ENCODE data around the gene ADGRA1. TPM values are rescaled to one million over a fixed set of nuclear protein-coding genes. Genes with fewer than 3 reads are reported as not detected.
A peak's percentile ranks its signal among the peaks of the same experiment; 100 is the strongest.

The ADGRA1 gene
- total and polyA plus RNA-seq, 2 experiments from 2014 or later = 0.23 to 0.52 TPM

DNA sequence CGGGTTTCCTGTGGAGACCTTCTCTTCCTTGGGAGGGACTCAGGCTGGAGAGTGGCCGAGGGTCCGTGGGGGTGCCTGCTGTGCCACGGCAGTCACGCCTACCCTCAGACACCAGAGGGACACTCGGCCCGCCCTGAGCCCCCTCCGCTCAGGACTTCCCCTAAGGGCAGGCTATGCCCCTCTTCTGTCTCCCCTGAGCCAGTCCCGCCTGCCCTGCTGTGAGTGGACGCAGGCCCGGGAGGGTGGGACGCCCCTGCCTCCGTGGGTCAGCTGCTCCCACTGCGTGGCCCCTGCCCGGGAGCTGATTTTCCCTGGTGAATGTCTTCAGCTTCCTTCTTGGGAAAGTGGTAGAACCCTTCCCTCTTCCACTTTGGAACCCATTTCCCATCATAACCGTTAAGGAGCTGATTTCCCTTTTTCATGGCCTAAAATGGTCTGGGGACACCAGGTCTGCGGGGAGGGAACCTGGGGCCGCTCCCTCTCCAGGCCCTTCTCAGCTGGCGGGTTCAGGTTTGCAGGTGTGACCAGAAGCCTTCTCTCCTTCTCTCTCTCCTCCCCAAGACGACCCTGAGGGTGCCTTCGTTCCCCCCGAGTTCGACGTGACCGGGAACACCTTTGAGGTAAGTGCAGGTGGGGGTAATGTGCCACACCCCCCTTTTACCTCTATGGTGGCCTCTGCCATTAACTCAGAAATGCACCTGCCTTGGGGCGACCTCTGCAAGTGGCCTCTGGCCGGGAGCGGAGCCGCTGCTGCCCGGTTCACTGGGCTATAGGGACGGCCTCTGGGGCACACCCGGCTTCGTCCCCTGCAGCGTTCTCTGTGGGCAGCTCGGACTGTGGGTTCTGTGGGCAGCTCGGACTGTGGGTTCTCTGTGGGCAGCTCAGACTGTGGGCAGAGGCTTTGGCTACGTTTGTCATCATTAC, 80.2 kb downstream of the ADGRA1 start:
- Histone ChIP-seq H3K27ac (ENCODE audit: low read depth) (no peak overlapping the region), H3F3A (replicated peaks; ENCODE audit: low read depth) (no peaks in the 10 kb centered on the region), H3K4me3 (no peak overlapping the region), H3K36me3 (ENCODE audit: insufficient read depth) (no peaks in the 10 kb centered on the region; the same call in 1 of the 2 replicates), H2AFZ (no peak overlapping the region), H3K79me2 (replicated peaks; ENCODE audit: insufficient read depth) (no peaks in the 10 kb centered on the region), H3K4me1 (ENCODE audit: insufficient read depth) (no peaks in the 10 kb centered on the region; the same call in 1 of the 2 replicates), H3K4me2 (no peak overlapping the region), H4K20me1 (replicated peaks; ENCODE audit: insufficient read depth) (no peaks in the 10 kb centered on the region), H3K9me2 (ENCODE audit: insufficient read depth) (no peaks in the 10 kb centered on the region), H3K27me3 (ENCODE audit: insufficient read depth) (no peaks in the 10 kb centered on the region)
- ATAC-seq = no peak
- Mint-ChIP-seq H3K27ac (peak overlapping the region; percentile 45; the same call in 1 of the 2 replicates), H3K36me3 (ENCODE audit: low read depth) (peaks cover 14% of the 10 kb centered on the region; the same call in 2 of the 3 replicates), H3K27me3 (ENCODE audit: insufficient read depth, low read depth, poor library complexity) (peaks cover 8% of the 10 kb centered on the region), H3K9me3 (no peaks in the 10 kb centered on the region), H3K4me3 (no peak overlapping the region), H3K4me1 (peaks cover 6% of the 10 kb centered on the region)
- no peak for DNase-seq (ENCODE audit: low spot score)
- TF ChIP-seq, protein P1, sequence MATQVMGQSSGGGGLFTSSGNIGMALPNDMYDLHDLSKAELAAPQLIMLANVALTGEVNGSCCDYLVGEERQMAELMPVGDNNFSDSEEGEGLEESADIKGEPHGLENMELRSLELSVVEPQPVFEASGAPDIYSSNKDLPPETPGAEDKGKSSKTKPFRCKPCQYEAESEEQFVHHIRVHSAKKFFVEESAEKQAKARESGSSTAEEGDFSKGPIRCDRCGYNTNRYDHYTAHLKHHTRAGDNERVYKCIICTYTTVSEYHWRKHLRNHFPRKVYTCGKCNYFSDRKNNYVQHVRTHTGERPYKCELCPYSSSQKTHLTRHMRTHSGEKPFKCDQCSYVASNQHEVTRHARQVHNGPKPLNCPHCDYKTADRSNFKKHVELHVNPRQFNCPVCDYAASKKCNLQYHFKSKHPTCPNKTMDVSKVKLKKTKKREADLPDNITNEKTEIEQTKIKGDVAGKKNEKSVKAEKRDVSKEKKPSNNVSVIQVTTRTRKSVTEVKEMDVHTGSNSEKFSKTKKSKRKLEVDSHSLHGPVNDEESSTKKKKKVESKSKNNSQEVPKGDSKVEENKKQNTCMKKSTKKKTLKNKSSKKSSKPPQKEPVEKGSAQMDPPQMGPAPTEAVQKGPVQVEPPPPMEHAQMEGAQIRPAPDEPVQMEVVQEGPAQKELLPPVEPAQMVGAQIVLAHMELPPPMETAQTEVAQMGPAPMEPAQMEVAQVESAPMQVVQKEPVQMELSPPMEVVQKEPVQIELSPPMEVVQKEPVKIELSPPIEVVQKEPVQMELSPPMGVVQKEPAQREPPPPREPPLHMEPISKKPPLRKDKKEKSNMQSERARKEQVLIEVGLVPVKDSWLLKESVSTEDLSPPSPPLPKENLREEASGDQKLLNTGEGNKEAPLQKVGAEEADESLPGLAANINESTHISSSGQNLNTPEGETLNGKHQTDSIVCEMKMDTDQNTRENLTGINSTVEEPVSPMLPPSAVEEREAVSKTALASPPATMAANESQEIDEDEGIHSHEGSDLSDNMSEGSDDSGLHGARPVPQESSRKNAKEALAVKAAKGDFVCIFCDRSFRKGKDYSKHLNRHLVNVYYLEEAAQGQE (IDR thresholded peaks at IDR 0.05; ENCODE audit: unreplicated experiment) = no peak
- TF ChIP-seq CREB1 (CRISPR knock-in tag; IDR thresholded peaks at IDR 0.05; ENCODE audit: low read depth) (no peak), ZNF331 (CRISPR knock-in tag; IDR thresholded peaks at IDR 0.05; ENCODE audit: low read depth) (no peak), STAT1 (IDR thresholded peaks at IDR 0.05; ENCODE audit: unreplicated experiment) (no peak), EZH2phosphoT487 (IDR thresholded peaks at IDR 0.05; ENCODE audit: unreplicated experiment) (no peak)
- TF ChIP-seq, protein P2, sequence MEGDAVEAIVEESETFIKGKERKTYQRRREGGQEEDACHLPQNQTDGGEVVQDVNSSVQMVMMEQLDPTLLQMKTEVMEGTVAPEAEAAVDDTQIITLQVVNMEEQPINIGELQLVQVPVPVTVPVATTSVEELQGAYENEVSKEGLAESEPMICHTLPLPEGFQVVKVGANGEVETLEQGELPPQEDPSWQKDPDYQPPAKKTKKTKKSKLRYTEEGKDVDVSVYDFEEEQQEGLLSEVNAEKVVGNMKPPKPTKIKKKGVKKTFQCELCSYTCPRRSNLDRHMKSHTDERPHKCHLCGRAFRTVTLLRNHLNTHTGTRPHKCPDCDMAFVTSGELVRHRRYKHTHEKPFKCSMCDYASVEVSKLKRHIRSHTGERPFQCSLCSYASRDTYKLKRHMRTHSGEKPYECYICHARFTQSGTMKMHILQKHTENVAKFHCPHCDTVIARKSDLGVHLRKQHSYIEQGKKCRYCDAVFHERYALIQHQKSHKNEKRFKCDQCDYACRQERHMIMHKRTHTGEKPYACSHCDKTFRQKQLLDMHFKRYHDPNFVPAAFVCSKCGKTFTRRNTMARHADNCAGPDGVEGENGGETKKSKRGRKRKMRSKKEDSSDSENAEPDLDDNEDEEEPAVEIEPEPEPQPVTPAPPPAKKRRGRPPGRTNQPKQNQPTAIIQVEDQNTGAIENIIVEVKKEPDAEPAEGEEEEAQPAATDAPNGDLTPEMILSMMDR (conservative IDR thresholded peaks at IDR 0.05; ENCODE audit: low read depth in 2 of 2) = no peak

DNA sequence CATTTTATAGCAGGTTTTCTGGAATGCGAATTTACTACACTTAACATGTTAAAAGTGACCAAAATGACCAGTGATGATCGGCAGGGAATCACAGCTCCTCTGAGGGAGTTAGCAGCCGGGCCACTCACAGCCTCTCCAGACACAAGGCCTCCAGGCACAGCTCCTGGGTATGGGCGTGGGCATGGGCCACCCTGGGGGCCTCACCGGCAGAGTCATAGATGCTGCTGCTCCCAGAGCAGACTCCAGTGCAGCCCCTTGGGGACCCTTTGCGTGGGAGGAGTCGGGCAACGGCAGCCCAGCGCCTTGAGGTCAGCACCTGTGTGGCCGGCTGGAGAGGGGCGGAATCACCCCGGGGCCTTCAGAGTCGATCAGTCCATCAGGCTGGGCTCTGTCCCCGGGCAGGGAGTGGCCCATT, 80.9 kb downstream of the ADGRA1 start:
- peaks cover 13% of the 10 kb centered on the region; the same call in 2 of the 3 replicates for H3K36me3 Mint-ChIP-seq (ENCODE audit: low read depth)
- Histone ChIP-seq H3K27me3 (ENCODE audit: insufficient read depth) (no peaks in the 10 kb centered on the region), H2AFZ (no peak overlapping the region), H3K4me3 (no peak overlapping the region), H3F3A (replicated peaks; ENCODE audit: low read depth) (no peaks in the 10 kb centered on the region), H3K36me3 (ENCODE audit: insufficient read depth) (no peaks in the 10 kb centered on the region; the same call in 1 of the 2 replicates), H3K79me2 (replicated peaks; ENCODE audit: insufficient read depth) (no peaks in the 10 kb centered on the region), H3K27ac (ENCODE audit: low read depth) (no peak overlapping the region), H3K4me1 (ENCODE audit: insufficient read depth) (no peaks in the 10 kb centered on the region; the same call in 1 of the 2 replicates), H3K4me2 (no peak overlapping the region), H4K20me1 (replicated peaks; ENCODE audit: insufficient read depth) (no peaks in the 10 kb centered on the region), H3K9me2 (ENCODE audit: insufficient read depth) (no peaks in the 10 kb centered on the region)
- H3K9me3 Mint-ChIP-seq = no peaks in the 10 kb centered on the region
- H3K4me1 Mint-ChIP-seq = peaks cover under 1% of the 10 kb centered on the region; the same call in 1 of the 3 replicates
- H3K27ac Mint-ChIP-seq = peak overlapping the region; percentile 45; the same call in 1 of the 2 replicates
- no peak for DNase-seq (ENCODE audit: low spot score)
- peaks cover 4% of the 10 kb centered on the region for H3K27me3 Mint-ChIP-seq (ENCODE audit: insufficient read depth, low read depth, poor library complexity)
- no peak for ATAC-seq
- H3K4me3 Mint-ChIP-seq = no peak overlapping the region
- TF ChIP-seq STAT1 (IDR thresholded peaks at IDR 0.05; ENCODE audit: unreplicated experiment) (no peak), ZNF114 (CRISPR knock-in tag; IDR thresholded peaks at IDR 0.05) (no peak)
- TF ChIP-seq, protein P1 (IDR thresholded peaks at IDR 0.05; ENCODE audit: unreplicated experiment) = no peak
